ENCODE data around the gene KIAA0232. TPM values are rescaled to one million over a fixed set of nuclear protein-coding genes. Genes with fewer than 3 reads are reported as not detected.

KIAA0232 gene
- total and polyA plus RNA-seq, 2 of the 8 experiments (the other 6 are each of a cell fraction or from before 2014, with no cell fraction given): 5.6 to 23.3 TPM

GRCh38 chr4:6808259-6808658 is 25.7 kb downstream of the KIAA0232 start:
- ChIA-PET POLR2A (ENCODE audit: partially characterized antibody) (interaction anchor here (0.7 kb wide), 1 partner anchor 11 kb away, joined by 4 read pairs; no protein-coding TSS in a partner anchor), CTCF (ENCODE audit: partially characterized antibody) (no interaction called here)
- H3K27ac ChIP-seq (ENCODE audit: low read depth, low read length): no peak overlapping the region
- H3K27me3 ChIP-seq (replicated peaks in 1 of 4; ENCODE audit: control insufficient read depth in 3 of 4, extremely low read depth in 1 of 4, insufficient read depth in 3 of 4, low read length in 3 of 4): no peaks in the 10 kb centered on the region
- no peaks in the 10 kb centered on the region for H3K36me3 ChIP-seq (ENCODE audit: control insufficient read depth in 2 of 4, insufficient read depth in 4 of 4, low read length in 3 of 4)
- H3K79me1 ChIP-seq (ENCODE audit: low read depth, low read length): no peaks in the 10 kb centered on the region; the same call in 1 of the 2 replicates
- H3K4me1 ChIP-seq (replicated peaks in 1 of 4; ENCODE audit: control insufficient read depth in 3 of 4, insufficient read depth in 4 of 4, low read length in 3 of 4): peaks cover 0 to 5% (median 2%) of the 10 kb centered on the region in 4 experiments; a peak in 2 of 7 replicates
- H2BK15ac ChIP-seq (ENCODE audit: low read length): no peak overlapping the region
- no peak overlapping the region for H4K5ac ChIP-seq (ENCODE audit: insufficient read length, low read depth, low read length)
- DNase-seq (ENCODE audit: low read depth in 1 of 2, low spot score in 2 of 2) (no peak), FAIRE-seq (no peak)
- no peak overlapping the region for H2AK5ac ChIP-seq (ENCODE audit: low read depth, low read length)
- no peaks in the 10 kb centered on the region for H3K23me2 ChIP-seq (ENCODE audit: low read depth, low read length)
- H3K23ac ChIP-seq (ENCODE audit: insufficient read length): no peak overlapping the region
- H3K9me3 ChIP-seq (ENCODE audit: insufficient read depth in 2 of 2, low read depth in 1 of 2, low read length in 1 of 2): no peaks in the 10 kb centered on the region
- no peak overlapping the region for H4K91ac ChIP-seq (replicated peaks; ENCODE audit: insufficient read length, low read length)
- 79% methylated on average over 2 of the region's 2 CpGs; no CpG with 5 or more reads in 1 of the 2 experiments for WGBS, 2 experiments (ENCODE audit: extremely low coverage in 1 of 2, insufficient coverage in 1 of 2, insufficient read length in 1 of 2, insufficient replicate concordance in 2 of 2, low coverage in 1 of 2, low lambda C conversion rate in 2 of 2, missing lambda C conversion rate in 1 of 2)
- H3K56ac ChIP-seq (replicated peaks; ENCODE audit: insufficient read length, low read depth, low read length): no peak overlapping the region
- peaks cover 0 to 56% of the 10 kb centered on the region in 2 experiments; a peak in 3 of 4 replicates for H3K79me2 ChIP-seq (ENCODE audit: control insufficient read depth in 1 of 2, insufficient read depth in 2 of 2, low read length in 2 of 2)
- H2BK12ac ChIP-seq (ENCODE audit: low read depth, low read length): no peak overlapping the region
- no peak overlapping the region for H4K8ac ChIP-seq (ENCODE audit: extremely low read depth, insufficient read depth, low read length)
- no peak overlapping the region for H2BK20ac ChIP-seq (ENCODE audit: low read length)
- no peak overlapping the region for H2BK5ac ChIP-seq (ENCODE audit: low read depth, low read length)
- H3K4ac ChIP-seq (replicated peaks; ENCODE audit: insufficient read length, low read depth, low read length): no peak overlapping the region
- H2AFZ ChIP-seq (ENCODE audit: low read length): no peak overlapping the region
- H3K4me2 ChIP-seq (ENCODE audit: insufficient read depth in 1 of 2, low read depth in 2 of 2, low read length in 2 of 2): no peak overlapping the region
- peaks cover 2 to 9% of the 10 kb centered on the region in 2 experiments for H4K20me1 ChIP-seq (replicated peaks in 1 of 2; ENCODE audit: control insufficient read depth in 1 of 2, insufficient read depth in 2 of 2, low read length in 2 of 2)
- H3K18ac ChIP-seq (ENCODE audit: extremely low read depth, low read length): no peak overlapping the region
- no peak overlapping the region for H3K4me3 ChIP-seq (ENCODE audit: extremely low read depth in 1 of 4, insufficient read depth in 2 of 4, low read depth in 3 of 4, low read length in 4 of 4)
- no peak overlapping the region for H3K14ac ChIP-seq (ENCODE audit: insufficient read length)
- H2BK120ac ChIP-seq (replicated peaks; ENCODE audit: low read depth, low read length): no peak overlapping the region
- H3K9ac ChIP-seq (replicated peaks in 1 of 4; ENCODE audit: extremely low read depth in 1 of 4, low read depth in 3 of 4, low read length in 3 of 4): no peak overlapping the region
- TF ChIP-seq TAF7 (optimal IDR thresholded peaks at IDR 0.05; ENCODE audit: borderline replicate concordance, low read depth, low read length): no peak
- no peak for TF ChIP-seq BRCA1 (IDR thresholded peaks at IDR 0.05; ENCODE audit: low read depth, low read length)
- TF ChIP-seq CHD1 (IDR thresholded peaks at IDR 0.05; ENCODE audit: low read depth, low read length): no peak
- no peak for TF ChIP-seq EP300 (IDR thresholded peaks at IDR 0.05; ENCODE audit: borderline replicate concordance in 1 of 2, low read depth in 2 of 2, low read length in 2 of 2)
- no peak for TF ChIP-seq CTCF (IDR thresholded peaks at IDR 0.05; ENCODE audit: control extremely low read depth in 1 of 3, insufficient read depth in 1 of 3, low read depth in 1 of 3, low read length in 3 of 3)
- TF ChIP-seq ATF2 (IDR thresholded peaks at IDR 0.05; ENCODE audit: low read length): no peak
- no peak for TF ChIP-seq SUZ12 (IDR thresholded peaks at IDR 0.05; ENCODE audit: low read length)
- TF ChIP-seq CBX5 (IDR thresholded peaks at IDR 0.05; ENCODE audit: low read depth, low read length): no peak
- TF ChIP-seq SIRT6 (IDR thresholded peaks at IDR 0.05; ENCODE audit: low read length): no peak

Data from H1 (cell line).